ENCODE measurements around the gene ERC2. TPM values are rescaled to one million over a fixed set of nuclear protein-coding genes. Genes with fewer than 3 reads are reported as not detected.

Gene ERC2
- total RNA-seq, 3 donors from 2014 or later (not counting 1 experiment from before 2014, with no cell fraction given): not detected

DNA sequence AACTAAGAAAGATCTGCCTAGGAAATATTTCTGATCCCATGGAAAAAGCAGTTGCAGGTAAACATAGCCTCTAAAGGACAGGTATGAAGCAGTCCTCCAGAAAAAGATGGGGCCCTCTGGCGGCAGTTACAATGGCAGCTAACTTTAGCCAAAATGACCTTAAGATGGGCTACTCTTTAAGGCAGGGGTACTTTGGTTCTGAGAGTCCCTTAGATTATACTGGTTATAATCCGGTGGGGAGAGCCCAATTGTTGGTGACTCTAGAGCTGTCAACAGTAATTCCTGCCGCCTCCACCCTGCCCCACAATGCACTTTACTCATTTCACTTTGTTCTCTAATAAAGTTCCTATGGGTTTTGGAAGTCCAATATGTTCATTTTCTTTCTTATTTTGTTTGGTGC lies 568.4 kb downstream of the ERC2 start:
- Histone ChIP-seq H3K27ac (ENCODE audit: low read length) (no peak overlapping the region), H3K4me3 (ENCODE audit: low read length) (no peak overlapping the region), H3K9me3 (ENCODE audit: control insufficient read depth, insufficient read depth, low read length) (no peaks in the 10 kb centered on the region), H3K36me3 (ENCODE audit: control insufficient read depth, insufficient read depth, low read length) (no peaks in the 10 kb centered on the region), H3K4me1 (ENCODE audit: control insufficient read depth, insufficient read depth, low read length) (no peaks in the 10 kb centered on the region), H3K27me3 (ENCODE audit: control insufficient read depth, insufficient read depth, low read length) (no peaks in the 10 kb centered on the region)
- H3K27me3 Mint-ChIP-seq (ENCODE audit: low read depth in 2 of 2): no peaks in the 10 kb centered on the region
- H3K36me3 Mint-ChIP-seq: no peaks in the 10 kb centered on the region
- WGBS (ENCODE audit: insufficient coverage): 88% methylated on average over 2 of the region's 3 CpGs
- intact Hi-C loops (cut with micrococcal nuclease): no loop called here
- ATAC-seq: no peak
- H3K27ac Mint-ChIP-seq: no peak overlapping the region
- DNase-seq: no peak
- H3K4me1 Mint-ChIP-seq: no peaks in the 10 kb centered on the region
- no peaks in the 10 kb centered on the region for H3K9me3 Mint-ChIP-seq
- no peak overlapping the region for H3K4me3 Mint-ChIP-seq
- TF ChIP-seq, protein P1, sequence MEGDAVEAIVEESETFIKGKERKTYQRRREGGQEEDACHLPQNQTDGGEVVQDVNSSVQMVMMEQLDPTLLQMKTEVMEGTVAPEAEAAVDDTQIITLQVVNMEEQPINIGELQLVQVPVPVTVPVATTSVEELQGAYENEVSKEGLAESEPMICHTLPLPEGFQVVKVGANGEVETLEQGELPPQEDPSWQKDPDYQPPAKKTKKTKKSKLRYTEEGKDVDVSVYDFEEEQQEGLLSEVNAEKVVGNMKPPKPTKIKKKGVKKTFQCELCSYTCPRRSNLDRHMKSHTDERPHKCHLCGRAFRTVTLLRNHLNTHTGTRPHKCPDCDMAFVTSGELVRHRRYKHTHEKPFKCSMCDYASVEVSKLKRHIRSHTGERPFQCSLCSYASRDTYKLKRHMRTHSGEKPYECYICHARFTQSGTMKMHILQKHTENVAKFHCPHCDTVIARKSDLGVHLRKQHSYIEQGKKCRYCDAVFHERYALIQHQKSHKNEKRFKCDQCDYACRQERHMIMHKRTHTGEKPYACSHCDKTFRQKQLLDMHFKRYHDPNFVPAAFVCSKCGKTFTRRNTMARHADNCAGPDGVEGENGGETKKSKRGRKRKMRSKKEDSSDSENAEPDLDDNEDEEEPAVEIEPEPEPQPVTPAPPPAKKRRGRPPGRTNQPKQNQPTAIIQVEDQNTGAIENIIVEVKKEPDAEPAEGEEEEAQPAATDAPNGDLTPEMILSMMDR (IDR thresholded peaks at IDR 0.05): no peak

DNA sequence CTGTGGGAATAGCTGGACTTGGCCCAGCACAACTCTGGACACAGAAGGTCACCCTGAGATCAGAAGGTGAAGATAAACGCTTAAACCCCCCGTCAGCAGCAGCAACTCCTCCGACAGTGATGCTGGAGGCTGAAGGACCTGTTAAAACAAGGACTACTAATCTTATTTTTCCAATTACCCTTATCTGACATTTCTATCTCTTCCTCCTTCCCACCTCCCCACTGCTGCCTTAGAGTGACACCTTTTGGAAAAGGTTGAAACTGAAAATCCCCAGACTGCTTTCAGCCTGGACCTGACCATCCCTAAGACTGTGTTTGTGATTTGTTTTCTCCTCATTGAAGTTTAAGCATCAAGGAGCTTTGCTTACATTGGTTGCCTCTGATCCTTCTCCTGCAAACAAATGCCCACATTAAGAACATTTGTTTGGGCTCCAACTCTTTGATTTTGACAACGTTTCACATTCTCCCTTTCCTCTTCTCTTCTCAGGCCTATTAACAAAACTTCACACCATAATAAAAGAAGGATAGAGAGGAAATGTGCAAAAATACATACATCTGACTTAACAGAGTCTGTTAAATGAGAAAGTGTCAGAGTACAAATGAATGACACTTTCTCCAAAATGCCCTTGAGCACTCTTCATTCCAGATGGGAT lies 570.6 kb downstream of the ERC2 start:
- no peaks in the 10 kb centered on the region for H3K36me3 ChIP-seq (ENCODE audit: control insufficient read depth, insufficient read depth, low read length)
- H3K4me3 Mint-ChIP-seq: no peak overlapping the region
- peaks cover 0 to 2% of the 10 kb centered on the region in 2 donors for H3K9me3 Mint-ChIP-seq
- no peak overlapping the region for H3K27ac Mint-ChIP-seq
- H3K27me3 Mint-ChIP-seq (ENCODE audit: low read depth in 2 of 2): no peaks in the 10 kb centered on the region
- no peaks in the 10 kb centered on the region for H3K36me3 Mint-ChIP-seq
- TF ChIP-seq, protein P1 (IDR thresholded peaks at IDR 0.05): no peak
- intact Hi-C loops (cut with micrococcal nuclease): no loop called here
- no peaks in the 10 kb centered on the region for H3K4me1 Mint-ChIP-seq
- 88% methylated on average over 3 of the region's 4 CpGs for WGBS (ENCODE audit: insufficient coverage)
- no peak overlapping the region for H3K27ac ChIP-seq (ENCODE audit: low read length)
- no peak overlapping the region for H3K4me3 ChIP-seq (ENCODE audit: low read length)
- DNase-seq: no peak
- no peaks in the 10 kb centered on the region for H3K9me3 ChIP-seq (ENCODE audit: control insufficient read depth, insufficient read depth, low read length)
- no peak for ATAC-seq
- H3K27me3 ChIP-seq (ENCODE audit: control insufficient read depth, insufficient read depth, low read length): no peaks in the 10 kb centered on the region
- no peaks in the 10 kb centered on the region for H3K4me1 ChIP-seq (ENCODE audit: control insufficient read depth, insufficient read depth, low read length)

DNA sequence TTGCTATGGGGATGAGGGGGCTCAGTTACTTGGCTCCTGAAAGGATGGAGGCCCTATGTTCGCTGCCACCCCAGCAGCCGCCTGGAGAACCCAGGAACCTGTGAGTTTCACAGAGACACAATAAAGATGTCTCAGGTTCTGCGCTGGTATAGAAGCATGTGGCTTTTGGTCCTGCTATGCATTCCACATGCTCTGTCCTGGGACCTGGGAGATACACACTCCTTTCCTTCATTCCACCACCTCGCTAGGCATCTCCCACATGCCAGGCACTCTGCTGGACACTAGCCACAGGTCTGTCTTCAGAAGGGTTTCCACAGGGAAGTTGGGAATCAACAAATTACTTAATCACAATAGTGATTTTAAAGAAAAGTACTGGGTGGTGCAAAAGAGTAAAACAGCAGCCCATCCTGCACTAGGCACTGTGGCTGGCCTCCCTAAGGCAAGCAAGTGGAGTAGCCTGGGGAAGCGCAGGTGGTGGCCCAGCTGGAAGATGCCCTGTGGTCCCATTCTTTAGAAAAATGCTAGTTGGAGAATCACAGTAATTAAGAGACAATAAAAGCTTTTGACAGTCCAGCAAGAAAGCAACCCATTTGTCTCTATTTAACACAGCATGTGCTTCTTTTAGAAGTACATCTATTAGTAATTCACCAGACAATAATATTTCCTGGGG lies 572.2 kb downstream of the ERC2 start:
- Mint-ChIP-seq H3K36me3 (no peaks in the 10 kb centered on the region), H3K27me3 (ENCODE audit: low read depth in 2 of 2) (no peaks in the 10 kb centered on the region)
- intact Hi-C loops (cut with micrococcal nuclease): no loop called here

More for the DNA sequence above, 572.2 kb downstream of the ERC2 start:
- 88% methylated on average over 5 of the region's 5 CpGs for WGBS (ENCODE audit: insufficient coverage)
- no peaks in the 10 kb centered on the region for H3K4me1 ChIP-seq (ENCODE audit: control insufficient read depth, insufficient read depth, low read length)
- Mint-ChIP-seq H3K9me3 (peaks cover 0 to 2% of the 10 kb centered on the region in 2 donors), H3K4me3 (no peak overlapping the region), H3K4me1 (no peaks in the 10 kb centered on the region), H3K27ac (no peak overlapping the region)
- H3K27me3 ChIP-seq (ENCODE audit: control insufficient read depth, insufficient read depth, low read length): no peaks in the 10 kb centered on the region
- TF ChIP-seq, protein P1 (IDR thresholded peaks at IDR 0.05): no peak
- H3K9me3 ChIP-seq (ENCODE audit: control insufficient read depth, insufficient read depth, low read length): no peaks in the 10 kb centered on the region
- ATAC-seq (no peak), DNase-seq (no peak)
- H3K4me3 ChIP-seq (ENCODE audit: low read length): no peak overlapping the region
- no peaks in the 10 kb centered on the region for H3K36me3 ChIP-seq (ENCODE audit: control insufficient read depth, insufficient read depth, low read length)
- no peak overlapping the region for H3K27ac ChIP-seq (ENCODE audit: low read length)

All from natural killer cell (primary cell).